ENCODE results near the gene GPBP1. TPM values are rescaled to one million over a fixed set of nuclear protein-coding genes. Genes with fewer than 3 reads are reported as not detected.

Gene GPBP1
- total and polyA plus RNA-seq, 12 donors: 38.7 to 131 (median 81.7) TPM

GRCh38 chr5:57202811-57203210 lies 29.0 kb downstream of the GPBP1 start:
- no peak for DNase-seq
- 81 to 90% (median 85%) methylated on average over 1 of the region's 1 CpG for WGBS, 4 donors
- no peaks in the 10 kb centered on the region for H3K9me3 ChIP-seq (replicated peaks in 1 of 3)
- intact Hi-C loops (cut with DNase I): no loop called here
- no peak for TF ChIP-seq CTCF (IDR thresholded peaks at IDR 0.05)
- no peak for TF ChIP-seq POLR2A (IDR thresholded peaks at IDR 0.05)
- H3K27me3 ChIP-seq: no peaks in the 10 kb centered on the region
- H3K4me3 ChIP-seq: no peak overlapping the region
- H3K36me3 ChIP-seq (replicated peaks in 1 of 2): no peaks in the 10 kb centered on the region
- peaks cover 25 to 81% of the 10 kb centered on the region in 2 donors for H3K4me1 ChIP-seq (replicated peaks in 1 of 2)
- H3K27ac ChIP-seq: peak overlapping the region in 1 of 5 donors; percentile 21

GRCh38 chr5:57207007-57207653 lies 33.3 kb downstream of the GPBP1 start:
- Histone ChIP-seq H3K4me1 (replicated peaks in 1 of 2) (peaks cover 30 to 77% of the 10 kb centered on the region in 2 donors), H3K27me3 (no peaks in the 10 kb centered on the region), H3K27ac (peak overlapping the region in 1 of 5 donors; percentile 65), H3K36me3 (replicated peaks in 1 of 2) (no peaks in the 10 kb centered on the region), H3K4me3 (no peak overlapping the region), H3K9me3 (replicated peaks in 1 of 3) (no peaks in the 10 kb centered on the region)
- intact Hi-C loops (cut with DNase I): no loop called here
- TF ChIP-seq POLR2A (IDR thresholded peaks at IDR 0.05) (no peak), CTCF (IDR thresholded peaks at IDR 0.05) (no peak)
- 74 to 90% (median 80%) methylated on average over 7 of the region's 7 CpGs for WGBS, 4 donors
- DNase-seq: no peak

GRCh38 chr5:57207681-57208080 lies 33.8 kb downstream of the GPBP1 start:
- intact Hi-C loops (cut with DNase I): no loop called here
- Histone ChIP-seq H3K36me3 (replicated peaks in 1 of 2) (no peaks in the 10 kb centered on the region), H3K9me3 (replicated peaks in 1 of 3) (no peaks in the 10 kb centered on the region), H3K4me1 (replicated peaks in 1 of 2) (peaks cover 30 to 71% of the 10 kb centered on the region in 2 donors), H3K27me3 (no peaks in the 10 kb centered on the region), H3K27ac (peak overlapping the region in 1 of 5 donors; percentile 65), H3K4me3 (no peak overlapping the region)
- peak in 4 of 7 donors; percentile 44 to 73 (median 66) for DNase-seq
- WGBS, 4 donors: 66 to 88% (median 76%) methylated on average over 6 to 7 of the region's 7 CpGs
- TF ChIP-seq POLR2A (IDR thresholded peaks at IDR 0.05) (no peak), CTCF (IDR thresholded peaks at IDR 0.05) (no peak)

- no peaks in the 10 kb centered on the region for H3K9me3 ChIP-seq (replicated peaks in 1 of 3)
- DNase-seq: no peak
- peaks cover 17 to 59% of the 10 kb centered on the region in 2 donors for H3K4me1 ChIP-seq (replicated peaks in 1 of 2)
- intact Hi-C loops (cut with DNase I): no loop called here
- H3K27ac ChIP-seq: no peak overlapping the region
- no peak overlapping the region for H3K4me3 ChIP-seq
- H3K36me3 ChIP-seq (replicated peaks in 1 of 2): peaks cover 0 to 6% of the 10 kb centered on the region in 2 donors
- TF ChIP-seq POLR2A (IDR thresholded peaks at IDR 0.05) (no peak), CTCF (IDR thresholded peaks at IDR 0.05) (no peak)
- WGBS, 4 donors: 35 to 45% (median 40%) methylated on average over 2 of the region's 2 CpGs
- no peaks in the 10 kb centered on the region for H3K27me3 ChIP-seq
Measured at GRCh38 chr5:57209316-57210040, 35.6 kb downstream of the GPBP1 start.

Measured in adrenal gland (tissue), 12 donors.